RKO (cell line): ENCODE data around the gene COL5A1.
"Not testable (repeated sequence)": the region's sequence is repeated elsewhere in the genome, so short reads cannot be mapped to it uniquely, and the experiment has no call there.

Source experiments
- DNase-seq: peaks from one replicate; pipeline ENCODE4 v3.0.0-alpha.2; 2016; ENCODE audit warnings: low spot score

Gene COL5A1

DNA sequence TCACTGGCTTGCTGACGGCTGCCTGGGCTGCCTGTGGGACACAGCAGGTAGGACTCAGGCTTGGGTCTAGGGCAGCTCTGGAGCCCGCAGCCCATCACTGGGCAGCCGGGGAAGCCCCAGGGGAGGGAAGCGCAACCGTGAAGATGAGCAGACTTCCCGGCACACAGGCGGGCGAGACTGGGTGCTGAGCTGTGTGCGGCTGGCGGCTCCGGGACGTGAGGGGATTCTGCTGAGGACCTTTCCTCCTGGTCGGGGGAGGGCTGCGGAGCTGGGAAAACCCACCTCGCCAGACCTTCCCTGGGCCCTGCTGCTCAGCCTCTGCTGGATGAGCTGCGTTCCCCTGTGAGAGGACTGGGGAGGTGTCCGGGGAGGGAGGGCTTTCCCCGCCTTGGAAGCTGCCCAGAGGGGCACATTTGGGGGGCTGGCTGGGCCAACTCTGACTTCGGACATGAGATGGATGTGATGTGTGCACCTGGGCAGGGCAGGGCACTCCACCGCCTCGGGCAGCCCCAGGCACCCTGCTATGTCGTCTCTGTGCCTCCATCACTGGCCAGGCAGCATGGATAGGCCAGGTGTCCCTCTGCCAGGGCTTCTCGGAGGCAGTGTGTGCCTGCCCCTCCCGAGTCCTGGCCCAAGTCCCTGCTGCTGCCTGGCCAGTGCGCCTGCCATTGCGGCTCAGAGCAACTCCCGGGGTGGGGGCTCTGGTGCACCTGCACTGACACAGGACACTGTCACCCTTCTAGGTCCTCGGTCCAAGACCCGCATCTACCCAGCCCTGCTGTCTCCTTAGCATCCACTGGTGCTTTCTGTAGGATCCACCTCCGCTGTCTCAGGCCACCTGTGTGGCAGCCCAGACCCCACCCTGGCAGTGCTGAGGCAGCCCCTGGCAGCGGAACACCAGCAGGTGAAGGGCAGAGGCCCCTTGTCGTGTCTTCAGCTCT is 66.4 kb downstream of the COL5A1 start:
- DNase-seq: no peak

DNA sequence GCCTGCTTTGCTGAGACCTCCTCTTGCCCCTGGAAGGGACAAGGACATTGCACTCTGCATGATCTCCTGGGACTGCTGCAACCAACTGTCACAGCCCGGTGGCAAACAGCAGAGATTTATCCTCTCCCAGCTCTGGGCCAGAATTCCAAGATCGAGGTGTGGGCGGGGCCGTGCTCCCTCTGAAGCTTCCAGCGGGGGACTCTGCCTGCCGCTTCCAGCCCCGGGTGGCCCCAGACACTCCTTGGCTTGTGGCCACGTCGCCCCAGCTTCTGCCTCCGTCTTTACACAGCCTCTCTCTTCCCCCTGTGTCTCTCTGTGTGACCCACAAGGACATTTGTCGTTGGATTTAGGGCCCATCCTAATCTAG is 67.1 kb downstream of the COL5A1 start:
- no peak for DNase-seq

DNA sequence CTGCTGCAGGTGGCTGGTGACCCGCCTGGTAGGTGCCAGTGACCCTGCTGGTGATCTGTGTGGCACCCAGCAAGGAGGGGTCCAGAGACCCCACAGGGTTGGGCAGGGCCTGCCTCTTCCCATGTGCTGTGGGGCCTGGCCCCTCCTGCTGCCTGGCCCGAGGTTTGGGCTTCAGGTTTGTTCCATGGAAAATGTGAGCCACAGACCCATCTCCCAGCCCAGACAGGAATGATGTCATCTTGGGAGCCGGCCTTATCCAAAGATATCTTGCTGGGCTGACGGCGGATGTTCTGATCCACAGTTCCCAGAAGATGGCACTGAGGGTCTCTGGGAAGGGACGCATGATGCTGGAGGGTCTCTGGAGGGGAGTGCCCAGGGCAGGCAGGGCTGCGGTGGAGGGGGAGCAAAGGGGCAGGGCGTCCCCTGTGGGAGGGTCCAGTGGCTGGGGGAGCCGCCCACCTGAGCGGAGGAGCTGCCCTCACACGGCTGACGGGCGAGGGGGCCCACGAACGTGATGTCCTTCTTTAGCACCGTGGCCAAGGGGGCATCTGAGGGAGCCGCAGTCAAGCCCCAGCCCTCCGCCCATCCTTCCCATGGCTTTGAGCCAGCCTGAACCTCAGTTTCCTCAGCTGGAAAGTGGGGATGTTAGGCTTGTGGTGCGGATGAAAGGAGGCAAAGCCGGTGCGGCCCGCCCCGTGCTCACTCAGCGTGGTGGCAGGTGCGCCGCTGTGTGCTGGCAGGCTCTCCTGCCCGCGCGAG is 68.1 kb downstream of the COL5A1 start:
- no peak for DNase-seq

DNA sequence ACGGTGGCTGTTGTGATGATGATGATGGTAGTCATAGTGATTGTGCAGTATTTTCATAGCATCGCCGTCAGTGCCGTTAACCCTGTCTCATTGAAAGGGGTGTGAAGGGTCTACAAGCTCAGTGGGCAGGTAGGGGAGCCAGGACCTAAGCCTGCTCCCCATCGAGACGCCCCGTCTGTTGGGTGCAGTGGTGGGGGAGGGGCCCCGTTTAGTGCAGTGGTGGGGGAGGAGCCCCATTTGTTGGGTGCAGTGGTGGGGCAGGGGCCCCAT is 68.6 kb downstream of the COL5A1 start:
- no peak for DNase-seq

DNA sequence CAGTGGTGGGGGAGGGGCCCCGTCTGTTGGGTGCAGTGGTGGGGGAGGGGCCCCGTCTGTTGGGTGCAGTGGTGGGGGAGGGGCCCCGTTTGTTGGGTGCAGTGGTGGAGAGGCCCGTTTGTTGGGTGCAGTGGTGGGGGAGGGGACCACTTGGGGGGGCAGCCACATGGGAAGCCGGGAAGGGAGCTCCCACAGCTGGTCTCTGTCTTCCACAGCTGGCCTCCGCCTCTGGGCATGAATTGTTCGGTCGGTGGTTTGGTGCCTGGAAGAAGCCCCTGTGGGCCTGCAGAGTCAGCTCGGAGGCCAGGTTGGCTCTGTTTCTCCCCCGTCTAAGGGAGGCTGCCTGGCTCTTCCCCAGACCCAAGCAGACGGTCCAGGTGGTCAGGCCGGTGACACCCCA is 69.3 kb downstream of the COL5A1 start:
- DNase-seq: no peak

DNA sequence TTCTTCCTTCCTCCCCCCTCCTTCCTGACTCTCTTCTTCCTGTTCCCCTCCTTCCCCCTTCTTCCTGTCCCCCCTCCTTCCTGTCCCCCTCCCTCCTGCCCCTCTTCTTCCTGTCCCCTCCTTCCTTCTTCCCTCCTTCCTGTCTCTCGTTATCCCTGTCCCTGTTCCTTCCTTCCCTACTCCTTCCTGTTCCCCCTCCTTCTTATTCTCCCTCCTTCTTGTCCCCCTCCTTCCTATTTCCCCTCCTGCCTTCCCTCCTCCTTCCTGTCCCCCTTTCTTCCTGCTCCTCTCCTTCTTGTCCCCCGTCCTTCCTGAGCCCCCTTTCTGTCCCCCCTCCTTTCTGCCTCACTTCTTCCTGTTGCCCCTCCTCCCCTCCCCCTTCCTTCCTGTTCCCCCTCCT is 70.6 kb downstream of the COL5A1 start:
- no peak for DNase-seq

DNA sequence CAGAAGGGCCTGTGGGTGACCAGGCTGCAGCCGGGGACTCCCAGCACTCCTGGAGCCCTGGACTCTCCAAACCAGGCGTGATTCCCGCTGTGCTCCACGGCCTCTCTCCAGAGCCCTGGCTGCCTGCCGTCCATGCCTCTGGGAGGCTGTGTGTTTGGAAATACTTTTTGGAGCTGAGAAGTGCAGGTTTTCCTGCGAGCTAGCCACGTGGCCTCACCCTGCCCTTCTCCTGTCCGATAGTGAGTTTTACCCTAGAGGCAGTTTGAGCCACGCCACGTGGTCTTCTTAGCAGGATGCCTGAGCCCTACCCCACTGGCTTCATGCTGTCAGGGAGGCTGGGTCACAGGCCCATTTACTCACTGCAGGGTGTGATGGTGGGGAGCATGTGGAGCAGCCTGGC is 71.3 kb downstream of the COL5A1 start:
- no peak for DNase-seq

DNA sequence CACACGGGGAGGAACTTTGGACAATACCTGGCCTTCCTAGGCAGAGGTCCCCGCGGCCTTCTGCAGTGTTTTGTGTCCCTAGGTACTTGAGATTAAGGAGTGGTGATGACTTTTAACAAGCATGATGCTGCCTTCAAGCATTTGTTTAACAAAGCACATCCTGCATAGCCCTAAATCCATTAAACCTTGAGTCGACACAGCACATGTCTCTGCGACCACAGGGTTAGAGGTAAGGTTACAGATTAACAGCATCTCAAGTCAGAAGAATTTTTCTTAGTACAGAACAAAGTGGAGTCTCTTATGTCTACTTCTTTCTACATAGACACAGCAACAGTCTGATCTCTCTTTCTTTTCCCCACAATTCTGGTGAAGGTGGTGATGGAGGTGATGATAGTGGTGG is 73.9 kb downstream of the COL5A1 start:
- DNase-seq: not testable (repeated sequence)

DNA sequence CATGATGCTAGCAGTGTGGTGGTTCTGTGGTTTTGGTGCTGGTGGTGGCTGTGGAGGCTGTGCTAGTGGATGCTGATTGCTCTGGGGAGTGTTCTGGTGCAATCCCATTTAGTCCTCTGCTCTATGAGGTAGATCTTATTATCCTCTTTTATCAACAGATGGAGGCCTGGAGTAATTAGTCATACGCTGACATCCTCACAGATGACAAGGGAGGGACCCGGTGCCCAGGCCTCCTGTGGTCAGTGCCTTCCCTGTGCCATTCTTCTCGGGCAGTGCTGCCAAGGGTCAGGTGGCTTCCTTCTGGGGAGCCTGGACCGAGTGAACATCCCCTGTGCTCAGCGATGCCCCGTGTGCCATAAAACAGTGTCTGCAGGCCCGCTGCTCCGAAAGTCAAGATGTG is 74.5 kb downstream of the COL5A1 start:
- DNase-seq: no peak

DNA sequence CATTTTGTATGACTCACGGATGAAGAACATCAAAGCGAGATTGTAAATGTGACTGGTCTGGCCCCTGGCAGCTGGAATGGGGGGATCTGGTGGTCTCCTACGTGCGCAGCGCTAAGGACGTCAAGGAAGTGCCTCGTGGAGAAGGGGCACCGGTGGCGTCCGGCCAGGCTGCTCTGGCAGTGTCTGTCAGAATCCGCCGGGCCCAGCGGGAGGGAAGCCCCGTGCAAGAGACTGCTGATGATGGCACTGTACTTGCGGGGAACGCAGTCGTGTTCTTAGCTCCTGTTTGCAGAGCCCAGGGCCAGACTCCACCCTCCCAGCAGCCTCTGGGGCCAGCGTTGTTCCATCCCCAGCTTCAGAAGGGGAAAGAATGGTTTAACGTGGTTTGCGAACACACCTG is 75.5 kb downstream of the COL5A1 start:
- DNase-seq: no peak

DNA sequence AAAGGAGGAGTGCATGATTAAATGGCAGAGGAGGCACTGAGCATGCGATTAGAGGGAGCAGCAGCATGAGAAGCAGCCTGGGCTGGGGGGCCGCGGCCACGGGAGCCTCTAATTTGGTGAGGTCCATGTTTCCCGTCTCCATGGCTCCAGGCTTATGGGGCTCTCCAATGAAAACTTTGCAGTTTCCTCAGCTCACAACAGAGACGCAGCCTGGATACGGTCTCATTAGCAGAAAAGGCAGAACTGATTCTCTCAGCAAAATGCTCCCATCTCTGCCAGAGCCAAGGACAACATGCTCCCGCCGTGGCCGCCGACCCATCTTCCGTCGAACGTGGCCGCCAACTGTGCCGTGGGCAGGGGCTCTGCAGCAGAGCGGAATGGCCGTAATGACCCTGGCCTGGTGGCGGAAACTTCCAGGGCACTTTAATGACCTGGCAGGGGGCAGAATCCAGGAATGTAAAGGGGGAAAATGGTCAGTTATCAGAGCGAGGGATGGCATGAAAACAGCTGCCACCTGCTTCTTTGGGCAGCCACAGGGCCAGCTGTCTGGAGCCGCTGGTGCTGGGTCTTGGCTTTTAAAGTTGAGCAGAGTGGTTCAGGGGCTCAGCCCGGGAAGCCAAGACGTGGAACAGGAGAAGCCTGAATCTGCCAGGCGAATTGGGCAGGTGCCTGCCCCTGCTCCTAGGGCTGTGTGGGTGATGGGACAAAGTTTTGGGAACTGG is 76.5 kb downstream of the COL5A1 start:
- no peak for DNase-seq

DNA sequence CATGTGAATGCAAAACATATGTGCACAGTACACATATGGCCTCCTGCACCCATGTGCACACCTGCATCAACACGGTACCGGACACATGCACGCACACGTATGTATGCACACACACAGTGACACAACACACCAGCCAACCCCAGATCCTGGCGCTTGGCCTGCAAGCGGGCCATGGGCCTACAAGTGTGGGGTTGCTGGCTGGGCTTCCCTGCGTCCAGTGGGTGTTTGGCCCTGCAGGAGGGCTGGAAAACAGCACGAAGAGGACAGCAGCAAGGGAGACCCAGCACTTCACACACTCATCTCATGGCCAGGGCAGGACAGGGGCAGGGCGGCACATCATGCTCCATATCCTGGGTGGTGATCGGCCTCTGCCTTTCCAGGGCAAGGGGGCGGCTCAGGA is 77.7 kb downstream of the COL5A1 start:
- no peak for DNase-seq

DNA sequence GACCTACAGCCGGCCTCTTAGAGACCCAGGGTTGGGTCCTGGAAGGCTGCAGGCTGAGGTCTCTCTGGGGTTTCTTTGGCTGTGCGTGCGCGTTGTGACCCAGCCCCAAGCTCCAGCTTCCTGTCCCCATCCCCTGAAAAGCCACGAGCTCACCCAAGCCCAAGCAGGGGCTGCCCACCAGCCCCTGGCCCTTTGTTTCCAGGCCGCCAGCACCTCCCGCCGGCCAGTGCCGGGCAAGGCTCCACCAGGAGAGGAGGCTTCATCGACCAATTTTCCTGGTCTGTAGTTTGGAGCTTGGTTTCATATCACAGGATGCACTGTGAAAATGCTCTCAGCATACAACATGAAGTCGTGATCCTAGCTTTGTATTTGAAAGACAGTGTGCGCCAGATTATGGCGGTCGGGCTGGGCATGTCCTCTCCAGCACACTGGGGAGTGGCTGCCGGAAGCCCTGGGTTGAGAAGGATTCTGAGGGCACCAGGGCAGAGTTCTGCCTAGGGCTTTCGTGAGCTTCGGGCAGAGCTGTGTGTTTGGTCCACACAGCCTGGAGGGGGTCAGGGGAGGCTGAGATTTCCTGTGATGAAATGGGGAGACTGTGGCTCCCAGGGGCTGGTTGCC is 78.6 kb downstream of the COL5A1 start:
- no peak for DNase-seq

DNA sequence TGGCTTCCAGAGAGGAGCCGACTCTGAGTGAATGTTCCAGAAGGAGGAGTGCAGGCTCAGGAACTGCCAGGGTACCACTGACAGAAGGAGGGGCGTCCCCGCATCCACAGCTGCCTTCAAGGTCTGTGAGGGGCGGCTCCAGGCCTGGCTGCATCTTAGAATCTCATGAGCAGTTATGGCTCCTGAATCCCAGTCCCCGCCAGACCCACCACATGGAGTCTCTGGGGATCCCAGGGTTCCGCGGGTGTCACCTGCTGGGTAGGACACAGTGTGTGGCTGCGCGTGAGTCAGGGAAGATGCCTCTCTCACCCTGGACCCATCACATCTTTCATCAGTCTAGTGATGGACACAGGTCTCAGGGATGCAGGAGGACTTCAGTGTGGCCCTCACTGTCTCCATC is 79.2 kb downstream of the COL5A1 start:
- DNase-seq: no peak

DNA sequence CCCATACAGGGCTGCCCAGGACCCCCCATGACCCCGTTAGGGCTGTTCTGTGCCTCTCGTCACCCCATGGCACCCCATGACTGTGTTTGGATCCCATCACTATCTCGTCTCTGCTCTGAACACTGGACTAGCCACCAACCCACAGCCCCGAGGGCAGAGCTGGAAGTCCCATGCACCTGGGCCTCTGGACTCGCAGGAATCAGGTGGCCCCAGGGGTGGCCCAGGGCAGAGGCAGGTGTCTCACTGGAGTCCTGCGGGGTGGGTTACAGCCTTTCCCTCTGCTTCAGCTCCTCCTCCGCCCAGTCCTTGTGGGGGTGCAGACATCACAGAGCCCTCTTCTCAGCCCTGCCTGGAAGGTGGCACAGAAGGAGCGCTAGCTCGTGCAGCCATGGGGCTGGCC is 79.7 kb downstream of the COL5A1 start:
- DNase-seq: no peak

DNA sequence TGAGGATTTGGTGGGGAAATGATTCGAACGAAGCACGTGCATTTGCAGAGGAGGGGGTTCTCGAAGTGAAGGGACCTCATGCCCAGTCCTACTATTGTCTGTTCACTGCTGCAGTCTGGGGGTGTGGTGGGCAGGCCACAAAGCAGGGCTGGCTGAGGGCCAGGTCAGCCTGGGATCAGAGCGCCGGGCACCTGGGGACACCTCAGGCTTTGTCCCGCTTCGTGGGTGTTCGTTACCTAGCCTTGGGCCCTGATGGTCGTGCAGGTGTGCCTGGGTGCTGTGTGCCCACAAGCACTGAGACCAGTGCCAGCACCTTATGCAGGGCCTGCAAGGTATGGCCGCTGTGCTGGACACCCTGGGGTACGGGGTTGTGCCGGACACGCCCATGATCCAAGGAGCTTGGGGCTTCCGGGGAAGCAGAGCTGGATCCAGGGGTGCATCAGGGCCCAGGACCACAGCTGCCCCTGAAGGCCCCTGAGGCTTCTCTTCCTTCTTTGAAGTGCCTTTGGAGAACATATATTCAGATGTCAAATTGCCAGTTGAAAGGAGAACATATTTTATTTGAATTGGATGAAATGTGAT is 80.6 kb downstream of the COL5A1 start:
- DNase-seq: no peak

DNA sequence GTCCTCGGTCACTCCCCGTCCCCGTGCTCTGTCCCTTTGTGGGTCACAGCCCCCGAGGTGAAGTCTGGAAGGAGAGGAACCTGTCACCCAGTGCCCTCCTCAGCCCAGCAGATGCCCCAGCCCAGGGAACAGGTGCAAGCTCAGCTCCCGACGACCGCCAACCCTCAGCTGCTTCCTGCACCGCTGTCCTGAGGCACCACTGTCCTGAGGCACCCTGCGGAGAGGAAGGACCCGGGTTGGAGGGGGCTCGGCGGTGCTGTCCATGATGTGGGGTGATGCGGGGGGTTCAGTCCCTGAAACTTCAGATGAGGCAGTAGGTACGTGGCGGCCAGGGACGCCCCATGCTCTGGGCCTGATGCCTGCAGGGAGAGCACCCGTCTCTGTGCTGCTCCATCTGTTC is 81.4 kb downstream of the COL5A1 start:
- DNase-seq: no peak

DNA sequence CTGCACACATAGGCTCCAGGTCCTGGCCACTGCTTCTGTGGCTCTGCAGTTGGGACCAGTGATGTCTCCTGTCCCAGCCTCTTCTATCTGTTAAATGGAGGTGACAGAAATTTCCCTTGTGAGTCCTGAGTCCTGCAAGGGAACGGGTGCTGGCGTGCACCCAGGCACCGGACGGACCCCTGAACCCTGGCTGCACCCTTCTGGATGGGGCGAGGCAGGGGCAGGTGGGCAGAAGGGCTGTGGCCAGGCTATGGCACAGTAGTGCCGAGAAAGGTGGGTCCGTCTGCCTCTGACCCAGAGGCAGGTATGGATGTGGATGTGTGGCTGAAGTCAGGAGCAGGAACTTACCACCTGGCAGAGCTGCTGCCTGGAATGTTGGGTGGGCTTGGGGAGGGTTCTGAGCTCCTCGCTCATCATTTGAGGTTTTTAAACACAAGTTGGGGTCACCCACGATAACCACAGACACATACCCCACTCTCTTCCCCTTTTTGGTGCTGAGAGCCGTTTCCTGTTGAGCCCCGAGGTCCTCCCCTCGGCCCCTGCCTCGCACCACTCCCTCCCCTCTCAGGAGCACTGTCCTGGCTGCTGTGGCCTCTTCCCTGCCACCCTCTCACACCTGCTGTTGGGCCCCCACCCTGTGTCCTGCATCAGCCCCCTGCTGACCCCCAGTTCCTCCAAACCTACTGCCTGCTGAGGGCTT is 82.0 kb downstream of the COL5A1 start:
- DNase-seq: no peak

DNA sequence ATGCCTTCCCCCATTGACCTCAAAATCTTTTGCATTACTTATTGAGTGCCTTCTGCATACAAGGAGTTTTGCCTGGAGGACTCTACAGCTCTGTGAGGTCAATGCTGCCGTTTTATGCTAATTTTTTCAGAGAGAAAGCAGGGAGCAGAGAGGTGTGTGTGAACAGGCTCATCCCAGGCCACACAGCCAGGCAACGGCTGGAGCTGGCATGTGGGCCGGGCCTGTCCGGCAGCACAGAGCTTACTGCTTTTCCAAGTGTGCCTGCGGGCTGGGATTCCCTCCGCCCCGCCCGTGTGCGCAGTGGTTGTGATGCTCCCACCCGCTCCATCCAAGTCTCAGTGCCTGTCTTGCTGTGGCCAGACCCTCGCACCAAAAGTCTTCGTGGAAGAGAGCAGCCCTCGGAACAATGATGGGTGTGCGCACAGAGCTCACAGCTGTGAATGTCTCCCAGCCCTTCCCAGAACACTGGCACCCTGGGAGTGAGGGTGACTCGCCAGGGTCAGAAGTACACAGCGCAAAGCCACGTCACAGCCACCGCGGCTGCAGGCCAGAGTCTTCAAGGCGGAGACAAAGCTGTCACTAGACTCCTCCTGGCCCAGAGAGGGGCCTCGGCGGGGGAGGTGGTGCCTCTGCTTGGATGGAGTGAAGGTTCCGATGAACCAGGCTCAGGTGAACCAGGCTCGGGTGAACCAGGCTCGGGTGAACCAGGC is 82.8 kb downstream of the COL5A1 start:
- DNase-seq: no peak

DNA sequence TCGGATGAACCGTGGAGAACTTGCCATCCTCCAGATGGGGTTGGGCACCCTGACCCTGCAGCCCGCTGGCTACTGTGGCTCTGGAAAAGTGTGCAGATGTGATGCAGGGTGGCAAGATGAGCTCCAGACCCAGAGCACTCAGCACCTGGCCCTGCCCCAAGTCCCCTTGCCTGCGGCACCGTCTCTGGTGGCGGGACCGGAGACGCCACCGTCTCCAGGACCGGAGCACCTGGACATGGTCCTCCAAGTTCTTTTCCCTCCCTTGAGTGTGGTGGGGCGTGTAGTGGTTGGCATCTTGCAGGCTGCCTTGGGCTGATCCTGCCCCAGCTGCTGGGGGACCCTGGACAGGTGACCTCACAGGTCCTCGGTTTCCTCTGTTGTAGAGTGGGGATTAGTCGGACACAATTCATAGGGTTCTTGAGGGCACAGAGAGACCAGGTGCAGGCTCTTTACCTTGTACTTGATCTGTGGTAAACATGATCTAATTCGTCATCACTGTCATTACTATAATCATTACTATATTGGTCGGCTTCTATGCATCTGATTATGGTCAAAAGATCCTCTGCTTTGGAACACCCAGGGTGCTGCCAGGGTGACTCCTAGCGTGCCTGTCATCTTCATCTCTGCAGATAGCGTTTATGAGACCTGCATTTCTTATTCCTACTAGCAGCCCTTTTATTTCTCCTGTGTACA is 83.5 kb downstream of the COL5A1 start:
- no peak for DNase-seq

DNA sequence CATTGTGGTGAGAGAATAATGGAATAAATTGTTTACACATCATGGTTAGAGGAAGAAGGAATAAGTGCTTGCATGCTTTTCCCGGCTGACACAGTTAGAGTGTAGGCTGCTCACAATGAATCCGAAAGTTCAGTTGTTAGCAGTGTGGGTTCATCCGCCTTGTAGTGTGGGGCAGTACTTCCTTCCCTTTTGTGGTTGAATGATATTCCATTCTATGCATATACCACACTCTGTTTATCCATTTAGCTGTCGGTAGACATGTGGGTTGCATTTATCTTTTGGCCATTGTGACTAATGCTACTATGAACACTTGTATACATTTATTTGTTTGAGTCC is 84.0 kb downstream of the COL5A1 start:
- no peak for DNase-seq
